AG10803 (cell line): Measurements from ENCODE around the gene DLGAP1.

Source experiments
- DNase-seq: peaks from one replicate; pipeline ENCODE4 v3.0.0; 2010; ENCODE audit warnings: low read depth
- H3K4me3 ChIP-seq: 2 replicates; pipeline ENCODE4 v1.5.1; 2011; ENCODE audit warnings: mild to moderate bottlenecking, low read length, control low read depth
- TF ChIP-seq, protein P1 (sequence below): conservative IDR thresholded peaks from 2 replicates; pipeline ENCODE4 v1.5.1; 2011; ENCODE audit warnings: mild to moderate bottlenecking, low read length, control low read depth, inconsistent platforms

Gene DLGAP1

DNA sequence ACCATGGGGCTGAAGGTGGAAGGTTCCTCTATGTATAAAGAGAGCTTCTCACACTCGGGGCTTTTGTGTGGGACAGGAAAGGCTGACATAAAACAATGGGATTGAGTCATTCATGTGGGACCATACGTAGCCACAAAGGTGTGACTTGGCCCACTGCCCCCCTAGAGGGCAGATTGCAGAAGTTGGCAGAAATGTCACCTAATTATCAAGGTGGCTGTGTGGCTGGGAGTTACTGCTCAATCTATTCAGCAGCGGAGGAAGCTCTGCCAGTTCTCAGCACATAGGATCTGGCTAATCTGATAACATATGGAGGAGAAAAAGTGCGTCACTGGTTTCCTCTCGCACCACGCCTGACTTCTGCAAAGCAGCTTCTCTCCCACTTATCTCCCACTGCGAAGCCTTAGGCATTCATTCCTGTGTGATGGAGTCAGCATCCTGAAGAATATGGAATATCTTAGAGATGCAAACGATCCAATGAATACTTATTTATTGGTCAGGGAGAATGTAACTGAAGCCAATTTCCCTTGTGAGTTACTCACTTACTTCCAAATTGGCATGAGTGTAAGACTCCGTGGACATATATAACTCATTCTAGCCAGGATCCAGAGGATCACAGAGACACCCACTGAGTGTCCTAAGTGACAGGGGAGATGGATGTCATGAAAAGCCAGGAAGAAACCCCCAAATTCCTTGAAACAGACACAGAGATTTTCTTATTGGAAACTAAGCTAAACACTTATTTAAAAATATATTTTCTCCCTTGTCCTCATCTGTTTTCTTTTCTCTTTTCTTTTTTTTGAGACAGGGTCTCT, 660.4 kb downstream of the DLGAP1 start:
- peak; percentile 78 for DNase-seq

GRCh38 chr18:3793545-3793944, 661.6 kb downstream of the DLGAP1 start:
- TF ChIP-seq, protein P1, sequence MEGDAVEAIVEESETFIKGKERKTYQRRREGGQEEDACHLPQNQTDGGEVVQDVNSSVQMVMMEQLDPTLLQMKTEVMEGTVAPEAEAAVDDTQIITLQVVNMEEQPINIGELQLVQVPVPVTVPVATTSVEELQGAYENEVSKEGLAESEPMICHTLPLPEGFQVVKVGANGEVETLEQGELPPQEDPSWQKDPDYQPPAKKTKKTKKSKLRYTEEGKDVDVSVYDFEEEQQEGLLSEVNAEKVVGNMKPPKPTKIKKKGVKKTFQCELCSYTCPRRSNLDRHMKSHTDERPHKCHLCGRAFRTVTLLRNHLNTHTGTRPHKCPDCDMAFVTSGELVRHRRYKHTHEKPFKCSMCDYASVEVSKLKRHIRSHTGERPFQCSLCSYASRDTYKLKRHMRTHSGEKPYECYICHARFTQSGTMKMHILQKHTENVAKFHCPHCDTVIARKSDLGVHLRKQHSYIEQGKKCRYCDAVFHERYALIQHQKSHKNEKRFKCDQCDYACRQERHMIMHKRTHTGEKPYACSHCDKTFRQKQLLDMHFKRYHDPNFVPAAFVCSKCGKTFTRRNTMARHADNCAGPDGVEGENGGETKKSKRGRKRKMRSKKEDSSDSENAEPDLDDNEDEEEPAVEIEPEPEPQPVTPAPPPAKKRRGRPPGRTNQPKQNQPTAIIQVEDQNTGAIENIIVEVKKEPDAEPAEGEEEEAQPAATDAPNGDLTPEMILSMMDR: no peak

More for the DNA sequence above, 660.4 kb downstream of the DLGAP1 start:
- TF ChIP-seq, protein P1: no peak
- H3K4me3 ChIP-seq: no peak overlapping the region

GRCh38 chr18:3793111-3793510, 662.0 kb downstream of the DLGAP1 start:
- DNase-seq: no peak
- TF ChIP-seq, protein P1: no peak
- no peak overlapping the region for H3K4me3 ChIP-seq

More at GRCh38 chr18:3793545-3793944, 661.6 kb downstream of the DLGAP1 start:
- DNase-seq: no peak
- no peak overlapping the region for H3K4me3 ChIP-seq

DNA sequence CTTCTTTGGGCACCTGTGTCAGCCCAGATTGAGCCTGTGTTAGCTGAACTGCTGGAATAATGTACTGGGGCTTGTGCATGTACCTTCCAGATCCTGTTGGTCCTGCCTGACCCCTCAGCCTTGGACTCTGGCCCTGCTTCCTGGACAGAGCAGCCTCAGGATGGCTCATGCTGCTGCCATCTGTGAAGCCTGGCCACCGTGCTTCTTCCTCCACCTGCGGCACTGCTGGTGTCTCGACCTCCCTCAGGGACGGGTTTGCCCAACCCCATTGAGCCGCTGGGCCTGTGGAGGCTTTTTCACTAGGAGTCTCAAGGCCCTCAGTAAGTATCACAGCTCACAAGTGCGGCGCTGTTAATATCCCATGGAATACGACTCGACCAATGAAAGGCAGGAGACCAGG, 662.4 kb downstream of the DLGAP1 start:
- DNase-seq: no peak
- TF ChIP-seq, protein P1: no peak
- no peak overlapping the region for H3K4me3 ChIP-seq

- H3K4me3 ChIP-seq: no peak overlapping the region
- no peak for DNase-seq
Measured at GRCh38 chr18:3791238-3791637, 663.9 kb downstream of the DLGAP1 start.

GRCh38 chr18:3790703-3791102, 664.4 kb downstream of the DLGAP1 start:
- no peak overlapping the region for H3K4me3 ChIP-seq
- TF ChIP-seq, protein P1: no peak
- DNase-seq: no peak

More at GRCh38 chr18:3791238-3791637, 663.9 kb downstream of the DLGAP1 start:
- TF ChIP-seq, protein P1: no peak

- TF ChIP-seq, protein P1: no peak
- H3K4me3 ChIP-seq: no peak overlapping the region
- no peak for DNase-seq
Measured at GRCh38 chr18:3789525-3789924, 665.6 kb downstream of the DLGAP1 start.
